Measurements from ENCODE around the gene DIABLO.
"Not testable (repeated sequence)": the region's sequence is repeated elsewhere in the genome, so short reads cannot be mapped to it uniquely, and the experiment has no call there.

DIABLO gene

DNA sequence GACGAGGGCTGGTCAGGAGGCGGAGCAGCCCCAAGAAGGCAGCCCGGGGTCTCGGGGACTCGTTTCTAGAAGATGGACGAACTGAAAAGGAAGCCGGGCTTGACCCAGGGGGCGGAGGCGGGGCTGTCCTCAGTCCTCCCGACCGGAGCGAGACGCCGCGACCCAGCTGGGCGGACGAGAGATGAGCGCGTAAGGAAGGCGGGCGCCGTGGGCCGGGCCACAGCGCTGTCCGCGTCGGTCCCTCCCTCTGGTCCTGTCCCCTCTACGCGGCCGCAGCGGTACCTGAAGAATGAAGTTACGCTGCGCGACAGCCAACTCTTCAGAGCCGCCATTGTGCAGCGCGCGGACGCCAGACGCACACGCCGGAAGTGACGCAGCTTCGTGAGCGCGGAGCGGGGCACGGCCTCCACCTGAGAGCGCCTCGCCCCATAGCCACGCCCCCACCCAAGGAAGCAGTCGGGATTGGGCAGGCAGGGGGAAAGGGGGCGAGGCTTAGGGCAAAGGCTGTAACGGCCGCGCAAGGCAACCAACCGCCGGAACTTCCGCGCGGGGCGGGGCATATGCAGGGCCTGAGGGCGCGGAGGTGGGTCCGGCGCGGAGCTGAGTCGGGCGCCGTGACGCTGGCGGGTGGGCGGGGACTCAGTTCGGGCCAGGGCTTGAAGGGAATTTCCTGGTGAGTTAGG, at the start of gene DIABLO:
Gene DIABLO (minus strand): TSS at position 370 of the 683 bp plus-strand sequence. CDS start 38 bp downstream, at position 332.
- peak; percentile 100 for DNase-seq

DNA sequence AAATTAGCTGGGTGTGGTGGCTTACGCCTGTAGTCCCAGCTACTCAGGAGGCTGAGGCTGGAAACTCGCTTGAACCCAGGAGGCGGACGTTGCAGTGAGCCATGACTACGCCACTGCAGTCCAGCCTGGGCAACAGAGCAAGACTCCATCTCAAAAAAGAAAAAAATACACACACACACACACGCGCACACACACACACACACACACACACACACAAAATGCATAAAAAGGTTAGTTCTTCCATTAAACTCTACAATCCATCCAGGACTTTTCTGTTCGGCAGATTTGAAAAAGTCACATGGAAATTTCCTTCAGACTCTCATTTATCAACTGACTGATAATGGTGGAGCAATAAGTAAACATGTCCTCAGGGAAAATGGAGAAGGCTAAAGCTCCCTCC, 49.6 kb upstream of the DIABLO start:
- DNase-seq: no peak

DNA sequence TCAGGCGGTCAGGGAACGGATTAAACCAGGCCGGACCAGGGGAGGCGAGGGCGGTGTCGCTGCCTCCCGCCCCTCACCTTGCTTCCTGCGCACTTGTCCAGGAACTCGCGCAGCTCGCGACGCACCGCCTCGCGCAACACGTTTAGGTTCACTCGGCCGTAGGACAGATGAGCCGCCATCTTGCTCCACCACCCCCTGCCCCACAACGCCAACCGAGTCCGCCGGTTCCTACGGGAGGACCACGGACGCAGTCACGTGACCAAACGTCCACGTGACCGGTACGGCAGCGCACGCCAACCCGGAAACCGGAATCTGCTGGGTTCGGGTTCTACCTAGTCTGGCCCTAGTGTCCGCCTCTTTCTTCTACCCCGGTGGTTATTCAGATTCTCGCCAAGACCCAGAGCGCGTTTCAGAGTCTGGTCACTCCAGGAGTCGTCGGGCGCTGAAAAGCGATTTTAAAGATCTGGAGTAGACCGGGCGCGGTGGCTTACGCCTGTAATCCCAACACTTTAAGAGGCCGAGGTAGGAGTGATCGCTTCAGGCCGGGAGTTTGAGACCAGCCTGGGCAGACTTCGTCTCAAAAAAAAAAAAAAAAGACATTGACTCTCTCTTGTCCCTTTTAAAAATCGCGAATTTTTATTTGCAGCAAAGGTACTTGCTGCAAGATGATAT, 40.5 kb upstream of the DIABLO start, which contains the start of gene VPS33A:
Gene VPS33A (minus strand): TSS at position 265 of the 672 bp plus-strand sequence. CDS start 86 bp downstream, at position 179.
- DNase-seq: peak; percentile 95

DNA sequence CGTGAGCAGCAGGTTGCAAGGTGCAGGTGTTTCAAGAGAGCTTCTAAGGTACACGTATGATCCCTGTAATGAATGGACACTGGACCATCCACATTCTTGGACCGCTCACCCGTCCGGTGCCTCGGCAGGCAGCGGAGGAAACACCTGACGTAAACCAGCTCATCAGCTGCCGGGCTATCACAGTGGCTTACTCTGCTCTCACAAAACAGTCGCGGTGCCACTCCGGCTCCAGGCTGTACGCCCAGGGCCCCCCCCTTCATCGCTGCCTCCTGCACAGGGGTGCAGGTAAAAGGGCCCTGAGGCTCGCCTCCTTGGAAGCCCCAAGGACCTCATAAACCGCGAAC, 40.0 kb upstream of the DIABLO start:
- DNase-seq: no peak

DNA sequence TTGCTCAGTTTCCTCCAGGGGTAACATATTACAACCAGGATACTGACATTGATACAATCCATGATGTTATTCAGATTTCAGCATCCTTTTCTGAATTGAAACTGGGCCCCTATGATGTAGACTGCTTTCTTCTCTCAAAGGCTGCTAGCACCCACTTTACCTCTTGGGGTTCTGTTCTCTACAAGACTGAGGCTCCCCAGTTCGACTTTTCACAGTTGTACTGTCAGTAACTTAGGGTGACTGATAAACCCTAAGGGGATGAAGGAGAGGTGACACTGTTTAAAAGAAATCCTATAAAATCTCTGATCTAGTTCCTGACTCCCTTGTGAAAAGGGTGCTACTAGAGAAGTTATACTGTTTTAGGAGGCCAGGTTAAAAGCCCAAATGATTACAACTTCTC, 39.6 kb upstream of the DIABLO start:
- no peak for DNase-seq

DNA sequence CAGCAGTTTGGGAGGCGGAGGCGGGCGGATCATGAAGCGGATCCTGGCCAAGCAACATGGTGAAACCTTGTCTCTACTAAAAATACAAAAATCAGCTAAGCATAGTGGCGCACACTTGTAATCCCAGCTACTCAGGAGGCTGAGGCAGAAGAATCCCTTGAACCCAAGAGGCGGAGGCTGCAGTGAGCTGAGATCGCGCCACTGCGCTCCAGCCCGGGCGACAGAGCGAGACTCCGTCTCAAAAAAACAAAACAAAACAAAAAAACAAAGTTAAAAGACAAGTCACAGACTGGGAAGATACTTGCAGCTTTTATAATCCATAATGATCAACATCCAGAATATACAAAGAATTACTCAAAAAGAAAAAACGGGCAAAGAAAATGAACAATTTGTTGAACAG, 34.9 kb upstream of the DIABLO start:
- DNase-seq: not testable (repeated sequence)

DNA sequence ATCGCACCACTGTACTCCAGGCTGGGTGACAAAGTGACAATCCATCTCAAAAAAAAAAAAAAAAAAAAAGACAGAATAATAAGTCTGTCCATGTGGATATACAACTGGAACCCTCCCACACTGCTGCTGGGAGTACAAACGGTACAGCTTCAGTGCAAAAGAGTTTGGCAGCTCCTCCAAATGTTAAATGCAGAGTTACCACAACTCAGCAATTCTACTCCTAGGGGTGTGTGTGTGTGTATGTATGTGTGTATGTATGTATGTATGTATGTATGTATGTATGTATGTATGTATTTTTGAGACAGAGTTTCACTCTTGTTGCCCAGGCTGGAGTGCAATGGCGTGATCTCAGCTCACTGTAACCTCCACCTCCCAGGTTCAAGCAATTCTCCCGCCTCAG, 33.1 kb upstream of the DIABLO start:
- not testable (repeated sequence) for DNase-seq

DNA sequence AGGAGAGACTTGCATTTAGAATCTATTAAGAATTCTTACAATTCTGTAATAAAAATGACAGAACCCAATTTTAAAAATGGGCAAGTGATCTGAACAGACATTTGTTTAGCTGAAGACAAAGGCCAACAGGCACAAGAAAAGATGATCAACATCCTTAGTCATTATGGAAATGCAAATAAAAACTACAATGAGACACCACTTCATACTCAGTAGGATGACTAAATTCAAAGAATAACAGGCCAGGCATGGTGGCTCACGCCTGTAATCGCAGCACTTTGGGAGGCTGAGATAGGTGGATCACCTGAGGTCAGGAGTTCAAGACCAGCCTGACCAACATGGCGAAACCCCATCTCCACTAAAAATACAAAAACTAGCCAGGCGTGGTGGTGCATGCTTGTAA, 32.6 kb upstream of the DIABLO start:
- not testable (repeated sequence) for DNase-seq

DNA sequence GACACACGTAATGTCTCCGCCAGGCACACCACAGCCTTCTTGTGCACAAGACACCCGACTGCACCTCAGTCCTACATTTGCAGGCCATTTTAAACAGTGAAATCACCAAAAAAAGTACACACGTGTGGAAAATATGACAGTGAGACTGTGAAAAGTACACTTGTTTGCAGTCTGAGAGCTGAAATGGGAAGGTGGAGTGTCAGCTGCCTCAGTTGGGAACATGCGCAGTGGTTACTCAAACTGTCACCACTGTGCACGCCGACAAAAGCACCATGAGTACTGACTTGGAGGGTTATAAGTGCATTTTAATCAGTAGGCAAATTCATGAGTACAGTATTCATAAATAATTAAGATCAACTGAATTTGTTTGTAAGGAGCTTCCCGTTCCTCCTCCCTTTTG, 24.7 kb upstream of the DIABLO start:
- DNase-seq: no peak

DNA sequence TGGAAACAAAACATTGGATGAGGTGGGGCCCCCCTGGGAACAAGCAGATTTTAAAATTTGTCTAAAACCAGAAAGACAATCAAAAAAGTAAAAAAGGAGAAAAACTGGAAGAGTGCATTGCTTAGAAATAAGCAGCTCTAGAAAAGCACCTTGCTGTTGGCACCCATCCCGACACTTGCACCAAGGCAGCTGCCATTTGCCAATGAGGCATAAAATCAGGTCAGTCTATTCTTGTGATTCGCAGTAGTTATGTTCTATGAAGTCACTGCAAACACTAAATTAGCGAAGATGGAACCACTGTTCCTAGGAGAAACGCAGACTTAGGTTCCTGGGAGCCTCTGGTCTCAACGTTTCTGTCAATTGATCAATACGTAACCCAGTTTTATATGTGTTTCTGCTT, 24.2 kb upstream of the DIABLO start:
- DNase-seq: no peak

DNA sequence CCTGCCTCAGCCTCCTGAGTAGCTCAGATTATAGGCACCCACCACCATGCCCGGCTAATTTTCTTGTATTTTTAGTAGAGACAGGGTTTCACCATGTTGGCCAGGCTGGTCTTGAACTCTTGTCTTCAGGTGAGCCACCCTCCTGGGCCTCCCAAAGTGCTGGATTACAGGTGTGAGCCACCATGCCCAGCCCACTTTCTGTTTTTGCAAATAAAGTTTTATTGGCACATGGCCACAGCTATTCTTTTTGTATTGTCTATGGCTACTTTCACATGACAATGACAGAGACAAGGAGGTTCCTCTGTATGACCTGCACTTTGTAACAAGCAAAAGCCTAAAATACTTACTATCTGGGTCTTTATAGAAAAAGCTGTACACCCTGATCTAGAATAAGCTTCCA, 19.7 kb upstream of the DIABLO start:
- no peak for DNase-seq

DNA sequence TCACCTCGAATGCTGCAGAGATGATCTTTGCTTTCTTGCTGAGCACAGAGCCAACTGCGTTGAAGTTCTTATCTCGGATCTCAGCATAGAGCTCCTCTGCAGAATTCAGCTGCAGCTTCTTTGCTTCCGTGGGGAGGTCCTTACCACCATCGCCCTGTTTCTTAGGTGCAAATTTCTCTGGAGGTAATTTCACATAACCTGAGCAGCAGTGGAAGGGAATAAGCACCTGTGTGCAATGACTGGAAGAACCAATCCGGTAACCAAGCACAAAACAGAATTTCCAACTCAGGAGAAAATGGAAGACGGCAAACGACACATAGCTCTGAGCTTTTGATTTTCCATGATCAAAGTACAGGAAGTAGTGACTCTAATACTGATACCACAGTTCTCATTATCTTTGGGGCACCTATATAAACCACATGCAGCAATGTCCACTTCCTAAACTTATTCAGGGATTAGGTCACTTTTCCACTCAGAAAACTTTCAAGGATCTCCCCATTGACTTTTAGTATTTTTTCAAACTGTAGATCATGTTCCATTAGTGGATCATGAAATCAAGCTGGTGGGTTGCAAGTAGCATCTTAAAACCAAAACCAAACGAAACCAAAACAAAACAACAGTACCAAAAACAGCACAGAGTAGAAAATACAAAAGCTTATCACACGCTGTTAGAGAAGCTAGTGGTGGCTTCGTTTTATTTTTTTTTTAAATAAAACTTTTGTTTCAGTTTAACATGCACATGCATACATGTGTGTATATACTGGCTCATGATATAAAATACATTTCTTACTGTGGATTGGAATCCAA, 18.9 kb upstream of the DIABLO start:
- DNase-seq: no peak

DNA sequence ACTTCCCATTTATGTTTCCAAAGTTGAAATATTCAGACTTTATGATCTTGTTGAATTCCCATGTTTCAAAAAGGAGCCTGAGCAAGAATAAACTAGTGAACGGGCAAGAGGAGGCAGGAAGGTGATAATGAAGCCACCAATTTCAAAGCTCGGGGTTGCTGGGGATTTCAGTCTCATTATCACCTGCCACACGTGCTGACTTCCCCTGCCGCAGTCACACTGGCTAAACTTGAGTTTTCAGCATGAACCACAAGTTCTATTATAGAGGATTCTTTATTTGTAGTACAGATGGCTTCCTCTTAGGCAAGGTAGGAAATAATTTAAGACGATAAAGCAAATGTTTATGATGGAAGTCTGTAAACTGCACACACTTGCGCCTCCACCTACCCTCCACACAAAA, 18.1 kb upstream of the DIABLO start:
- no peak for DNase-seq

DNA sequence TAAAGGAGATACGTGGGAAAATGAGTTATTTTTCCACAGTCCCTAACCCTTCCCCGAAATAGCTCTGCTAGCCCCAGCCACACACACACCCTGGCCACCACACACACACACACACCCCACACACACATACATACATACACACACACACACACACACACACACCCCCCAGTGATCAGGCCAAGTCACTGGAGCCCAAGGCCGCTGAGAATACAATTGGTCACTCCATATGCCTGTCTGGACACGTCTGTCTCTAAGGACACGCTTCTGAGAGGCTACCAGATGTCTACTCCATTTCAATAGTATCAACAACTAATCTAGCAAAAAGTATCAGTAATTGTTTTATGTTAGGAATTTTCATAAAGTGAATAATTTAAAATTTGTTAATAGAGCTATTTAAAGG, 13.0 kb upstream of the DIABLO start:
- DNase-seq: no peak

DNA sequence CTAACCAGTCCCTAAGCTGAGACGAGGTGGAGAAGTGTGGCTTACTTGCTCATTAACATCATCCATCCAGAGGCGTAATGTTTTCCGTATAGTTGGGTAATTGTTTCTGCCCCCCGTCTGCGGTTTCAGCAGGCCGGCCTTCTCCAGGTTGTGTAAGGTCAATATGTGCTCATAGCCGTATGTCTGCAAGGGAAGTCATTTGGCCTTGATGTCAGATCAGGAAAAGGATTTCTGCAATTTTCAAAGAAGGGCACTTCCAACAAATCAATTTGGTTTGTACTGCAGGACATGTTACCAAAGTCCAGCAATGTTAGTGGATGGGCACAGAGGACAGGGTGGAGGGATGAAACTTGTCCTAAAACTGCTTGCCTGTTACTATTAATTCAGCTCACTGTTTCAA, 9.9 kb upstream of the DIABLO start:
- DNase-seq: no peak

DNA sequence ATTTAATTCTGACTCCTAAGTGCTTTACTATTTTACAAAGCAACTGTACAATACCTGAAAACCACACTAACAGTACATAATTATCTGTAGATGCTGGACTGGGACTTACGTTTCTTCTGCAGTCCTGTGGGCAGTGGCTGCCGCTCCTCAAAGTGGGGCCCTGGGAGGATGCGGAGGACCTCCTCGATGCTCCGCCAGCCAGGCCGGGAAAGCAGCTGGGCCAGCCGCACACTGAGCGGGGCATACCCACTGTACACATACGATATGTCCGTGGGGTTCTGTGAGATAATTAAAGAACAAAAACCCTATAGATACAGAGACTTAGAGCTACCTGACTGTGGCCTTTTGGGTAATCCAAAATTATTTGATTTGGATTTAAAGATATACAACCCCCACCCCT, 6.8 kb upstream of the DIABLO start:
- no peak for DNase-seq

DNA sequence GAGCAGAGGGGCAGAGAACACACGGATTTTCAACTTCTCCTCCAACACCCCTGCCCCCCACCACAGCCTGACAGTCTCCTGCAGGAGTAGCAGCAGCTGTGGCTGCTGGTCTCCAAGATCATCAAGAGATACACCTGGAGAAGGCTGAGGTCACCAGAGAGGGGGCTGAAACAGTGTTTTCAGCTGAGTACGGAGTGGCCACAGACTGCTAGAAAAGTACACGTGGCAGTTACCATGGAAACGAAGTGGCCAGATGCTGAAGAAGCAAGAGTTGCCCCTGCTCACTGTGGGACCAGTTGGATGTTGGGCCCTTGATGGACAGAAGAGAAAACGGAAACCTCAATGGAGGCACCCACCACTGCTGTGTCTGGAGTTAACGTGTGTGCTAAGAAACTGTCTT, 4.9 kb upstream of the DIABLO start:
- DNase-seq: no peak

DNA sequence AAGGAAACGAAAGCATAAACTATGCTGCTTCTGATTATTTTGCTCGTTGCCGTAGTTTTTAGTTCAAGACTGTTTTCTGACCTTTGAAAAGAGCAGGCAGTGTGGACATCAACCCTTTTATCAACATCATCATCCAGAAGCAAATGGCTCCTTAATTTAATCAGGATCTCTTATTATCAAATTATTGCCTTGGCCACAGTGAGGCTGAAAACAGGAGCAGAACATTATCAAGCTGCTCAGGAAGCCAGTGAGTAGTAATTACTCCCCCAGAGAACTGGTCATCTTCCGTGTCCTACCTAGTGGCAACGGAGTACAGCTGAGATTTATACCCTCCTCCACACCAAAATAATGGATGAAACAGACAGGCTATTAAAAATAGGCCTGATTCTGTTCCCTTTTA, 2.2 kb upstream of the DIABLO start:
- no peak for DNase-seq

DNA sequence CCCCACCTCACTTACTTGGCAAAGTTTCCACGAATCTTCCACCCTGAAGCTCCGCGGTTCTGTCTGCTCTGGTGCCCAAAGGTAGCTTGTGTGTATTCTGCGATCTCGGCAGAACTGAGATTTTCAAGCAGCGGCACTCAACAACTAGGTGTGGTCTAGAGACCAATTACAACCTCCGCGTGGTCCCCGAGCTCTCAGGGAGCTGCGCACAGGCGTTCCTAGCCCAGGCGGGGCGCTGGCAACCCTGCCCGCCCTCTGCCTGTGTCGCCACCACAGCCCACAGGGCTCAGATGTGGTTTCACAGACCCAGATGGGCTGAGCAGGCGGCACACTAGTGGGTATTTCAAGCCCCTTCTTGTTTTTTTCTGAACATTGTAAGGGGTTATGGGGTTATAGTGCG, 1.5 kb upstream of the DIABLO start:
- no peak for DNase-seq

DNA sequence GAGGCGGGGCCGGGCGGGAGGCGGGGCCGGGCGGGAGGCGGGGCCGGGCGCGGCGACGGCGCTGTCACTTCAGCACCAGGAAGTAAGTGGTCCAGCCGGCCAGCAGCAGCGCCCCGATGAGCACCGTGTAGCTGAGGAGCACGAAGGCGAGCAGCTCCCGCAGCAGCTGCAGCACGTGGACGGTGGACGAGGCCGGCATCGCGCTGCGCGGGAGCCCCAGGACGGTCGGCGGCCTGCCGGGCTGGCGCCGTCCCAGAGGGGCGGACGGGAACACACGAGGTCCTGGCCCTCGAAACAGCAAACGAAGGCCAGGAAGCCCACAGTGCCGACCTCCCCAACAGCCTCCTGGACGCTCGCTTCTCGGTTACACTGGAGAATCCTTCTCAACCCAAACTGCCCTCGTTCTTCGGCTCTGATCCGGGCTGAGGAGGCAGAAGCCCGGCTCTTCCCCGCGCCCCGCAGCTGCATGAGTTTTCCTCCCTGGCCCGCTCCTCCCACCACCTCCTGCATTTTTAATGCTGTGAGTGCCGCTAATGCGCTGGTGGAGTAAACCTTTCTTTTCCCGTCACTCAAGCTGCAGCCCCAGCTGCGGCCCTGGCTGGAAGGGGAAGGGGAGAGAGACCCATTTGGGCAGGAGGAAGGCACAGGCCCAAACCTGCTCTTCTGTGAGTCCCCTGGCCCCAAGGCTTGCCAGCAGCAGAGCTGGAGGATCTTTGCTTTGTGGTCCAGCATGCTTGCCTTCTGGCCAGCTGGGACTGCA, 694 bp upstream of the DIABLO start:
- no peak for DNase-seq

DNA sequence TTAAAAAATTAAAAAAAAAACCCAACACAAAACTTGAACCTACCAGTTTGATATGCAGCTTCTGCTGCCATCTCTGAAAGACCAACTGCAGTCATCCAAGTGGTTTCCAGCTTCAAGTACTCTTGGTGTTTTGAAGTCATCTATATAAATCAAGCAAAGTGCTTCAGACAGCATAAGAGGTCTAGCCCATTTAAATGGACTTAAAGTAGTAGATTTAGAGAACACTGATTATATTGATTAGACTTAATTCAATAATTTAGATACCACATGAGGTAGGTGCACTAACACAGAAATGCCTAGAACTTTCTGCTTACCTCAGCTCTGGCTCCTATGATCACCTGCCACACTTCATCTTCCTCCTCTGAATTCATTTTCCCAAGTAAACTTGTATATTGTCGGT, 9.4 kb downstream of the DIABLO start:
- no peak for DNase-seq

DNA sequence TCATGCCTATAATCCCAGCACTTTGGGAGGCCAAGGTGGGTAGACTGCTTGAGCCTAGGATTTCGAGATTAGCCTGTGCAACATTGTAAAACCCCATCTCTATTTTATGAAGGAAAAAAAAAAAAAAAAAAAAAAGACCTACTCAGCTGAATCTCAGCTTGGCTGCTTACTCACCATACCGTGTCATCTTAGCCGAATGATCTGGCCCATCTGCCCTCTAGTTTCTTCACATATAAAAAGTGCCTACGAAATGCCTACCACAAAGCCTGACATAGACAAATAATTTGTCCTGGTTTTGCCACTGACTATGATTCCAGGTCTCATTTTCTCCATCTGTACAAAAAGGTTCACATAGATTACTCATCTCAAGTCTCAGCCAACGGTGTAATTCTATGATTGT, 10.1 kb downstream of the DIABLO start:
- no peak for DNase-seq

All from GDM1 (cell line).